ENCODE results near the gene OVCA2.

OVCA2 gene

DNA sequence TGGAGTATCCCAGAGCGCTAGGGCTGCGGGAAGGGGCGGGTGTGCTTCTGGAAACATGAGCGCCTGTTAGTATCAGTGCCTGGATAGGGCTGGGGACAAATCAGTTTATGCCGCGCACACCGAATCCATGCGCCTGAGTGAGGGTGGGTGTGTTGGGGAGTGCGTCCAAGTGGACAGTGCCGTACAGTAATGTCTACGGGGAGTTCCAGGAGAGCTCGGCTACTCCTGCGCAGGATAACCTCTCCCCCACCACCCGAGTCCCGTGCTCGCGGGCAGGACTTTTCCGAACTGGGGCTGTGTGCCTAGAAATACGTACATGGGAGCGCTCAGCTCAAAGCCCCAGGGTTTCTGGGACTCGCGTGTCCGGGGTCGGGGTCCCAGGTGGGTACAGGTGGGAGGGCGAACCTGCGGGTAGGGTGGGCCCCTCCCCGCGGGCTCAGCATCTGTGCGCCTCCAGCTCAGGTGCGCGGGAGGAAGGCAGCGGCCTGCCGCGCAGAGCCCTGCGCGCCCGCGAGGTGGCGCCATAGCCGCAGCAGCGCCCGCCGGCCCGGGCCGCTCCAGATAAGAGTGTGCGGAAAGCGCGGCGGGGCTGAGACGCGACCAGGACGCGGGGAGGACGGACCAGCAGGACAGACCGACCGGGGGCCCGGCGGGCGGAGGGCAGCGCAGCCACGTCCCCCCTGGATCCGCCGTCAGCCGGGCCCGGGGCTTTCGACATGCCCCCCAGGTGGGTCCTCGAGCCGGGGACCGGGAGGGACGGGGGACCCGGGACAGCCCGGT is 12.9 kb downstream of the OVCA2 start, which contains the start of gene HIC1:
HIC1 (plus strand) TSS at position 592 of the 780 bp plus-strand sequence. CDS start 1,588 bp downstream, outside the sequence.
- no peak for DNase-seq (ENCODE audit: low spot score)

- no peak for DNase-seq (ENCODE audit: low spot score)
Measured at GRCh38 chr17:2055292-2056205, 13.7 kb downstream of the OVCA2 start.

DNA sequence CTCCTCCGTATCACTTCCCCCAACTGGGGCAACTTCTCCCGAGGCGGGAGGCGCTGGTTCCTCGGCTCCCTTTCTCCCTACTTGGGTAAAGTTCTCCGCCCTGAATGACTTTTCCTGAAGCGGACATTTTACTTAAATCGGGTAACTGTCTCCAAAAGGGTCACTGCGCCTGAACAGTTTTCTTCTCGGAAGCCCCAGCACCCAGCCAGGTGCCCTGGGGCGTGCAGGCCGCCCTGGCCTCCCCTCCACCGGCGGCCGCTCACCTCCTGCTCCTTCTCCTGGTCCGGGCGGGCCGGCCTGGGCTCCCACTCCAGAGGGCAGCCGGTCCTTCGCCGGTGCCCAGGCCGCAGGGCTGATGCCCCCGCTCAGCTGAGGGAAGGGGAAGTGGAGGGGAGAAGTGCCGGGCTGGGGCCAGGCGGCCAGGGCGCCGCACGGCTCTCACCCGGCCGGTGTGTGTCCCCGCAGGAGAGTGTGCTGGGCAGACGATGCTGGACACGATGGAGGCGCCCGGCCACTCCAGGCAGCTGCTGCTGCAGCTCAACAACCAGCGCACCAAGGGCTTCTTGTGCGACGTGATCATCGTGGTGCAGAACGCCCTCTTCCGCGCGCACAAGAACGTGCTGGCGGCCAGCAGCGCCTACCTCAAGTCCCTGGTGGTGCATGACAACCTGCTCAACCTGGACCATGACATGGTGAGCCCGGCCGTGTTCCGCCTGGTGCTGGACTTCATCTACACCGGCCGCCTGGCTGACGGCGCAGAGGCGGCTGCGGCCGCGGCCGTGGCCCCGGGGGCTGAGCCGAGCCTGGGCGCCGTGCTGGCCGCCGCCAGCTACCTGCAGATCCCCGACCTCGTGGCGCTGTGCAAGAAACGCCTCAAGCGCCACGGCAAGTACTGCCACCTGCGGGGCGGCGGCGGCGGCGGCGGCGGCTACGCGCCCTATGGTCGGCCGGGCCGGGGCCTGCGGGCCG is 14.7 kb downstream of the OVCA2 start:
- DNase-seq (ENCODE audit: low spot score): no peak

- no peak for DNase-seq (ENCODE audit: low spot score)
Measured at GRCh38 chr17:2057175-2057759, 15.4 kb downstream of the OVCA2 start.

- no peak for DNase-seq (ENCODE audit: low spot score)
Measured at GRCh38 chr17:2057760-2058585, 16.2 kb downstream of the OVCA2 start.

GRCh38 chr17:2058586-2059546 is 17.0 kb downstream of the OVCA2 start:
- DNase-seq (ENCODE audit: low spot score): no peak

DNA sequence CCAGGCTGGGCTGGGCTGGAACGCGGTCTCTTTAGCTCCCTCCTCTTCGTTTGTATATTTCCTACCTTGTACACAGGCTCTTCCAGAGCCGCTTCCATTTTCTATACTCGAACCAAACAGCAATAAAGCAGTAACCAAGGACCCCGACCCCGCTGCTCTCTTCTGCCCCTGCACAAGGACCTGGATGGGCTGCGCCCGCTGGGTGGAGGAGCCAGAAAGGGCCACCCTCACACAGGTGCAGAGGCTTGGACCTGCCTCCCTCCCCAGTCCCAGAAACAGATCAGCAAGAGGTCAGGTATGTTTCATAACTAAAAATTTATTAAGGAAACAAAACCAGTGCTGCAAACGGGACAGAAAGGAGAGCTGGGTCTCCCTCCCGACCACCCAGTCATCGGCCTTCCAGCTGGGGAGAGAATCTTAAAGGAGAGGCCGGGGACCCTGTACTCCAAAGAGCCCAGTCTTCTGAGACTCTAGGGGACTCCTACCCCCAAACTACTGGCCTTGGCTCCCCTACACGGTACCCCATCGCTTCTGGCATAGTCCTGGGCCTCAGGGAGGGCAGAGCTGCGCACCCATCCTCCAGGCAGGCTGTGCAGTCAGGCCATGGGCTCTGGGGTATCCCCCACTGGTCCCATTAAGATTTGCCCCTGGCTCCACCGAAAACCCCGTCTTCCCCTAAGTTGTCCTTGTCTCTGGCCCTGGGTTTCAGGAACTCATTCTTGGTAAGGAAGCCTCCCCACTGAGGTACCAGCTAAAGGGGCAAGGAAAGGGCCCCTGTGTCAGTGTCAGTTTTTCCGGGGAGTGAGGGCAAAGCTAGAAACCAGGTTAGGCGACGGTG is 17.9 kb downstream of the OVCA2 start:
- no peak for DNase-seq (ENCODE audit: low spot score)

GRCh38 chr17:2060385-2060658 is 18.5 kb downstream of the OVCA2 start:
- no peak for DNase-seq (ENCODE audit: low spot score)

DNA sequence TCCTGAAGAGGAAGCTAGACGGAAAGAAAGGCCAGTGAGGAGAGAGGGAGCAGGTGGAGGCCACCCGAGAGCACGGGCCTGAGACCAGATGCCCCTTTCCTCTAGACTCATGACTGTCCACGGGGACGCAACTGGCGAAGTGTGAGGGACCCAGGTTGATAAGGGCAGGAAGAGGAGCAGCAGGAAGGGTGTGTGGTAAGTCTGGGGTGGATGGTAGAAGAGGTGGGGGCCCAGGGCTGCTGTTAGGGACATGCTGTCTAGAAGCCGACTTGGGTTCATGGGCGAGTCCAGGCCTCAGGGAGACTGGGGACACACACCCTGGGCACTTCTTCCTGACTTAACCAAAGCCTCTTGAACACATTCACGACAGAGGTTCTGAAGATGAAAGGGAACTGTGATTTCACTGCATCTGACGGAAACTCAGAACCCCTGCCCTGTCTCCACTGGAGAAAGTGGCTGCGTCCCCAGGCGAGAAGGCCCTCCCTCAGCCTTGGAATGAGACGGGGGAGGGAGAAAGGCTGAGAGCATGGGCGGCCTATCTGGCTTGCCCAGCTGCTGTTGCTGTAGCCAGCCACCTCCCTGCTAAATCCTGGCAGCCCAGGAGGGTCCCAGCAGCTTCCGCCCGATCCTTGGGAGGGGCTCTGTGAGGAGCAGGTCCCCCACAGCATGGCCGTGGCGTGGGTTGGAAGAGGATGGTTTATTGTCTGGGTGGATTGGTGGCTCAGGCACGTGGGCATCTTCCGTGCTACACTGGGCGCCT is 19.0 kb downstream of the OVCA2 start:
- DNase-seq (ENCODE audit: low spot score): no peak

DNA sequence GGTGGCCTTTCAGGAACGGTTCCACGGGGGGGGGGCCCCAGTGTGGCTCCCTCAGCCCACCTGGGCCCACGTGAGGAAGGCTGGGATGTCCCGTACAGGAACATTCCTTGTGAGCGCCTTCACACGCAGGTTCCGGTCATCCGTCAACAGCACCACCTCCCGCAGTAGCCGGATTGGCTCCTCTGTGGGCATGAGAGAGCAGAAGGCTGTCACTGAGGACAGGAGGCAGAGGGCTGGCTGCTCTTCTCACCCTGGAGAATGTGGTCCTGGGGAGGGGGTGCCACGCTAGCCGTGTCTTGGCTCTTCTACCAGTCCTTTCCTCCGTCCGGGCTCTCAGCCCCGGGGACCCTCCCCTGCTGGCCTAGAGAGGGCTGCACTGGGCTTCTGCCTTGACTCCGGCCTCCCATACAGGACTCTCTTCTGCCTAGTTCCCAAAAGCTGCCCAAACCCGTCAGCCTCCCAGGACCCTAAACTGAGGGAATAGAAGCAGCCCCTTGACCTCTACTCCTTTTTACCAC is 19.7 kb downstream of the OVCA2 start:
- no peak for DNase-seq (ENCODE audit: low spot score)

GRCh38 chr17:2062571-2063183 is 20.9 kb downstream of the OVCA2 start:
- no peak for DNase-seq (ENCODE audit: low spot score)

DNA sequence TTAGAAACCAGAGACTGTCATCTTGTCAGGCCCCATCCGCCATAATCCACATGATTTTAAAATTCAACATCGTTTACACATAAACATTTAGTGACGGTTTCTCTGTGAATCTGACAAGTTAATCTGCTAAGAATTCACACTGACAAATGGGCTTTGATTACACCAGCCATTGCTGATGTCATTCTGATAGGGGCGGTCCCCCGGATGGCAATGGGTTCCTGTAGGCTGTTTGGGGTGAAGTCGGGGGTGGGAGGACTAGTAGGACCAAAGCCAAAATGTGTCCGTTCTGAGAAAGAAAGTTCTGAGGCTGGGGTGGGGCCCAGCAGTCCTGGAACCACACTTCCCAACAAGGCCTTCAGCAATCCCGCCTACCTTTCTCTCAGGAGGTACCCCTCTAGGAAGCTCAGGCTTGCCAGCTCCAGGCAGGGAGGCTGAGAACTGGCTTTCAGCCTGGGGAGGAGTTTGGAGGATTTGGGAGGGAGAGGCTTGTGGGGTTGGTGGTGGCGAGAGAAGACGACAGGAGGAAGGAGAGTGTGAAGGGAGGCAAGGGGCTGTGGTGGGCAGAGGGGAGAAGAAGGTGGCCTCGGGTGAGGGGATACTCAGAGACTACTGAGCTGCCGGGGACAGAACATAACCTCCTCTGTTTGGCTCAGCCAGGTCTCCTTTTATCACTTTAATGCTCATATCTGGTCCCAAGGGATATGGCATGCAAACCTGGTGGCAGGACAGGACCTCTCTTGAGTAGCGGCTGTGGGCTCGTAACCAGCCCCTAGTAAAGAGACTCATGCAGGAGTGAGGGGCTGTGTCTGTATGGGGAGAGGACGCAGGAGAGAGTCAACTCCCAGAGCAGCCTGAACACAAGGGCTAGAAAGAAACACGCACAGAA is 21.7 kb downstream of the OVCA2 start:
- no peak for DNase-seq (ENCODE audit: low spot score)

- no peak for DNase-seq (ENCODE audit: low spot score)
Measured at GRCh38 chr17:2064147-2064489, 22.3 kb downstream of the OVCA2 start.

- no peak for DNase-seq (ENCODE audit: low spot score)
Measured at GRCh38 chr17:2064520-2064971, 22.7 kb downstream of the OVCA2 start.

DNA sequence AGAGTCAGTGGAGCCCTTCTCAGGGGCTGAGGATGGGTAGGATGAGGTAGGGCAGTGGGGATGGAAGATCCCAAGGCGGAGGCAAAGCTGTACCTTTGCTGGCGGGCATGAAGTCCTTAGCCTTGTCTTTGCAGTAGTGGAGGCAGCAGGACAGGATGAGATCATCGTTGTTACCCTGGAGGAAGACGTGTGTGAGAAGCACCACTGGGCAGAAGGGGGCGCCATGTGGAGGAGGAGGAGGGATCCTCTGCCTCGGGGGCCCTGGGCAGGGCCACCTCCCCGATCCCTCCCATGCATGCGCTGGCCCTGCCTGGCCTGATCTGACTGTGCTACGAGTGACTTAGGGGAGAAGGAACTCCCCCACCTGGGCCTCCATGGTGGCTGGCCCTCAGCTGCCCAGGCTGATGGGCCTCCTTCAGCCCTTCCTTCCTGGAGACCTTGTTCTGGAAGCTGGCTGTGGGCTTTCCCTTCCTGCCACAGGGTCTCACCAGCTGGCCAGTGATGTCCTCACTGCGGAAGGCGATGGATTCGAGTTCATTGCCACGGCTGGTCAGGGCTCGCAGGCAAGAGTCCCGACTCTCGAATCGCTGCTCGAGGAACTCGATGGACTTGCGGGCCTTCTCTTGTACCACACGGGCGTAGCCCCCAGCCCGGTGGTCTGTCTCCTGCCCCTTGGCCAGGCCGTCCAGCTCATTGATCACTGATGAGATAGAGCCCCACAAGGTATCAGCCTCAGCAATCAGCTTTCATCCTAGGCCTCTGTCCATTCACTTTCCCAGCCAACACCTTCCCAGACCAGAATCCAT is 23.4 kb downstream of the OVCA2 start:
- DNase-seq (ENCODE audit: low spot score): no peak

Data from pons (tissue), 1 donor.